ENCODE results near the gene PYGL. TPM values are rescaled to one million over a fixed set of nuclear protein-coding genes. Genes with fewer than 3 reads are reported as not detected.

Gene PYGL
- polyA plus RNA-seq (2013, experiment 1 of 2): 30.1 TPM
- 30.8 TPM for polyA plus RNA-seq (2013, experiment 2 of 2)

DNA sequence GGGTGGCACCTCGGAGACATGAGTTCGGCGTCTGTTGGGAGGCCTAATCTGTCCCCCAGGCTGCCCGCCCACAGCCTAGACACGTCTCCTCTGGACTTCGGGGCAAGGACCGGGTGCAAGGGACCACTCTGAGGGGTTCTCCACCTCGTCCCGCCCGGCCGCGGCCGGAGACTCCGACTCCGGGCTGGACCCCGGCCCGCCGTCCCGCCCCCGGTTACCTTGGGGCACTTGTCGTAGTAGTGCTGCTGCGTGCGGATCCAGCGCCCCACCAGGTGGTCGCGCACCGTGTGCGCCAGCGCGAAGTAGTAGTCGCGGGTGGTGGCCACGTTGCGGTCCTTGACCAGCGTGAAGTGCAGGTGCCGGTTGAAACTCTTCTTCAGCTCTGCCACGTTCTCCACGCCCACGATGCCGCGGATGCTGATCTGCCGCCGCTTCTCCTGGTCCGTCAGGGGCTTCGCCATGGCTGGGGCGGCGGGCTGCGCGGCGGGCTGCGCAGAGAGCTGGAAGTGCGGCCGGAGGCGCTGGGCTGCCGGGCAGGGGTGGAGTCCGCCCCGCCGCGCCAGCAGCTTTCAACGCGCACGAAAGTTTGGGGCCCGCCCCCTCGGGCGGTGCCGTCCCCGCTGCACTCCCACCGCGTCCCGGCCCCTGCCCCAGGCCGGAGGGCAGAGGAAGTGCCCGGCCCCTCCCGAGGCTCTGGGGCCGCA lies at the start of gene PYGL:
PYGL (minus strand) TSS at position 541 of the 704 bp plus-strand sequence; CDS start at position 461, 80 bp downstream.
- peak within 1 kb of the TSS; percentile 66 for H4K8ac ChIP-seq (ENCODE audit: low read length)
- peaks cover 0 to 9% of the 10 kb centered on the region in 2 experiments for H3K36me3 ChIP-seq (ENCODE audit: control insufficient read depth in 1 of 2, insufficient read depth in 2 of 2, low read depth in 1 of 2, low read length in 2 of 2)
- H3K27me3 ChIP-seq (ENCODE audit: control insufficient read depth in 1 of 2, insufficient read depth in 1 of 2, low read length in 2 of 2): no peaks in the 10 kb centered on the region
- peak within 1 kb of the TSS; percentile 88 to 97 for H3K4me3 ChIP-seq (ENCODE audit: insufficient read depth in 1 of 2, low read depth in 1 of 2, low read length in 2 of 2)
- peak within 1 kb of the TSS; percentile 95 for H2AFZ ChIP-seq (ENCODE audit: low read depth, low read length)
- peak within 1 kb of the TSS; percentile 52 for H2BK5ac ChIP-seq (ENCODE audit: low read depth, low read length, poor library complexity, severe bottlenecking)
- peak within 1 kb of the TSS in 1 of 2 experiments; percentile 8 for H3K4ac ChIP-seq (ENCODE audit: low read depth in 1 of 2, low read length in 2 of 2)
- H3K9me3 ChIP-seq (ENCODE audit: control insufficient read depth, low read length): no peaks in the 10 kb centered on the region
- H2AK5ac ChIP-seq (ENCODE audit: low read length, severe bottlenecking): no peak within 1 kb of the TSS
- H3K27ac ChIP-seq (ENCODE audit: low read length, poor library complexity, severe bottlenecking): peak within 1 kb of the TSS; percentile 73
- peaks cover 3% of the 10 kb centered on the region for H3K79me1 ChIP-seq (replicated peaks; ENCODE audit: low read length, poor library complexity, severe bottlenecking)
- peak; percentile 78 for DNase-seq
- peak within 1 kb of the TSS; percentile 95 for H3K4me2 ChIP-seq (ENCODE audit: low read length, poor library complexity, severe bottlenecking)
- H3K9ac ChIP-seq (ENCODE audit: low read length): peak within 1 kb of the TSS; percentile 81
- H3K23ac ChIP-seq (ENCODE audit: low read length in 2 of 2): peak within 1 kb of the TSS; percentile 10 to 44
- peak within 1 kb of the TSS; percentile 86 for H2BK120ac ChIP-seq (ENCODE audit: low read depth, low read length)
- H2BK15ac ChIP-seq (ENCODE audit: low read depth, poor library complexity, severe bottlenecking): peak within 1 kb of the TSS; percentile 39
- H3K14ac ChIP-seq (ENCODE audit: low read length in 2 of 2): peak within 1 kb of the TSS in 1 of 2 experiments; percentile 87
- under 1% methylated on average over 67 of the region's 74 CpGs for WGBS
- H4K91ac ChIP-seq (ENCODE audit: low read length): peak within 1 kb of the TSS; percentile 11
- peaks cover 4% of the 10 kb centered on the region for H3K4me1 ChIP-seq (ENCODE audit: control insufficient read depth, insufficient read depth, low read depth, low read length)
- H3K18ac ChIP-seq (ENCODE audit: low read depth in 1 of 2, low read length in 2 of 2): peak within 1 kb of the TSS; percentile 77 to 90
- peak within 1 kb of the TSS in 1 of 2 experiments; percentile 33 for H2BK12ac ChIP-seq (ENCODE audit: low read length in 2 of 2)

DNA sequence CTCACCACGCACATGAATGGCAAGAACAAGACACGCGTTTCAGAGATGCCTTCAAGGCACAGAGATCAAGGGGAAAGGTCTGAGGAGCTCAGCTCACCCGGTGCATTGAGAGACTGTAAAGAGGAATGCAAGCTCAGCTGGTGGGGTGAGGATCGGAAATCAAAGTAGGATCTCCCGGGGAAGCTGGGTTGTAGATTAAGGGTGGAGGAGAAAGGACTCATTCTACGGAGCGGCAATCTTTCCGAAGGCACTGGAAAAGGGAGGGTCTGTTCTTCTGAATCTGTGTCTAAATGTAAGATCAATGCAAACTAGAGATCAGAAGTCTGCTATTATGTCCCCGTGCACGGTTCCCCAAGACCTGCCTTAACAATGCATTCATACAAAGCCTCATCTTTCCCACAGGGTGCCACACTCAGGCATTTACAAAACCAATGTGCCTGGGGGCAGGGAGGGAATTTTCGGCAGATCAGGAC lies 41.6 kb upstream of the PYGL start:
- no peak overlapping the region for H4K8ac ChIP-seq (ENCODE audit: low read length)
- no peak overlapping the region for H2BK12ac ChIP-seq (ENCODE audit: low read length in 2 of 2)
- no peak overlapping the region for H2AK5ac ChIP-seq (ENCODE audit: low read length, severe bottlenecking)
- no peak overlapping the region for H3K27ac ChIP-seq (ENCODE audit: low read length, poor library complexity, severe bottlenecking)
- WGBS: 50% methylated on average over 11 of the region's 12 CpGs
- no peak overlapping the region for H4K91ac ChIP-seq (ENCODE audit: low read length)
- H3K9ac ChIP-seq (ENCODE audit: low read length): no peak overlapping the region
- no peaks in the 10 kb centered on the region for H3K27me3 ChIP-seq (ENCODE audit: control insufficient read depth in 1 of 2, insufficient read depth in 1 of 2, low read length in 2 of 2)
- no peaks in the 10 kb centered on the region for H3K4me1 ChIP-seq (ENCODE audit: control insufficient read depth, insufficient read depth, low read depth, low read length)
- H3K4me3 ChIP-seq (ENCODE audit: insufficient read depth in 1 of 2, low read depth in 1 of 2, low read length in 2 of 2): no peak overlapping the region
- no peak overlapping the region for H3K23ac ChIP-seq (ENCODE audit: low read length in 2 of 2)
- no peaks in the 10 kb centered on the region for H3K9me3 ChIP-seq (ENCODE audit: control insufficient read depth, low read length)
- no peak for DNase-seq
- no peaks in the 10 kb centered on the region for H3K36me3 ChIP-seq (ENCODE audit: control insufficient read depth in 1 of 2, insufficient read depth in 2 of 2, low read depth in 1 of 2, low read length in 2 of 2)
- H3K4ac ChIP-seq (ENCODE audit: low read depth in 1 of 2, low read length in 2 of 2): no peak overlapping the region
- peak overlapping the region; percentile 29 for H2AFZ ChIP-seq (ENCODE audit: low read depth, low read length)
- H3K18ac ChIP-seq (ENCODE audit: low read depth in 1 of 2, low read length in 2 of 2): no peak overlapping the region
- H2BK120ac ChIP-seq (ENCODE audit: low read depth, low read length): no peak overlapping the region
- no peaks in the 10 kb centered on the region for H3K79me1 ChIP-seq (replicated peaks; ENCODE audit: low read length, poor library complexity, severe bottlenecking)
- H2BK15ac ChIP-seq (ENCODE audit: low read depth, poor library complexity, severe bottlenecking): no peak overlapping the region
- H3K14ac ChIP-seq (ENCODE audit: low read length in 2 of 2): no peak overlapping the region
- no peak overlapping the region for H3K4me2 ChIP-seq (ENCODE audit: low read length, poor library complexity, severe bottlenecking)
- H2BK5ac ChIP-seq (ENCODE audit: low read depth, low read length, poor library complexity, severe bottlenecking): no peak overlapping the region

- Histone ChIP-seq H2BK15ac (ENCODE audit: low read depth, poor library complexity, severe bottlenecking) (no peak overlapping the region), H2BK12ac (ENCODE audit: low read length in 2 of 2) (no peak overlapping the region), H3K4me1 (ENCODE audit: control insufficient read depth, insufficient read depth, low read depth, low read length) (no peaks in the 10 kb centered on the region), H4K8ac (ENCODE audit: low read length) (no peak overlapping the region), H3K27me3 (ENCODE audit: control insufficient read depth in 1 of 2, insufficient read depth in 1 of 2, low read length in 2 of 2) (no peaks in the 10 kb centered on the region), H3K27ac (ENCODE audit: low read length, poor library complexity, severe bottlenecking) (no peak overlapping the region), H2AK5ac (ENCODE audit: low read length, severe bottlenecking) (no peak overlapping the region), H3K36me3 (ENCODE audit: control insufficient read depth in 1 of 2, insufficient read depth in 2 of 2, low read depth in 1 of 2, low read length in 2 of 2) (no peaks in the 10 kb centered on the region), H4K91ac (ENCODE audit: low read length) (no peak overlapping the region), H3K4me3 (ENCODE audit: insufficient read depth in 1 of 2, low read depth in 1 of 2, low read length in 2 of 2) (no peak overlapping the region), H3K23ac (ENCODE audit: low read length in 2 of 2) (no peak overlapping the region), H3K4me2 (ENCODE audit: low read length, poor library complexity, severe bottlenecking) (no peak overlapping the region), H3K9me3 (ENCODE audit: control insufficient read depth, low read length) (no peaks in the 10 kb centered on the region), H3K4ac (ENCODE audit: low read depth in 1 of 2, low read length in 2 of 2) (no peak overlapping the region), H3K18ac (ENCODE audit: low read depth in 1 of 2, low read length in 2 of 2) (no peak overlapping the region), H2BK5ac (ENCODE audit: low read depth, low read length, poor library complexity, severe bottlenecking) (no peak overlapping the region), H3K79me1 (replicated peaks; ENCODE audit: low read length, poor library complexity, severe bottlenecking) (no peaks in the 10 kb centered on the region), H2BK120ac (ENCODE audit: low read depth, low read length) (no peak overlapping the region), H3K9ac (ENCODE audit: low read length) (peak overlapping the region; percentile 52), H3K14ac (ENCODE audit: low read length in 2 of 2) (no peak overlapping the region), H2AFZ (ENCODE audit: low read depth, low read length) (peak overlapping the region; percentile 29)
- peak; percentile 20 for DNase-seq
- 94% methylated on average over 13 of the region's 13 CpGs for WGBS
Measured at GRCh38 chr14:50985124-50985858, 41.0 kb upstream of the PYGL start.
